GM23248 (cell line): ENCODE results near the gene CTU2. TPM values are rescaled to one million over a fixed set of nuclear protein-coding genes. Genes with fewer than 3 reads are reported as not detected.

Experiments
- DNase-seq: peaks from one replicate; pipeline ENCODE4 v3.0.0-alpha.2; 2015
- H2AFZ ChIP-seq: fragments of 200-600 bp; sonication (generic); 2 replicates; pipeline ENCODE4 v1.6.1; 2016; ENCODE audit warnings: antibody characterized with exemption
- H3F3A ChIP-seq: fragments of 200-600 bp; sonication (generic); 2 replicates; pipeline ENCODE4 v1.6.1; 2016; ENCODE audit warnings: mild to moderate bottlenecking, antibody characterized with exemption, mixed run types; ENCODE audit not compliant: insufficient read depth
- H3K27ac ChIP-seq: fragments of 200-600 bp; sonication (generic); 2 replicates; pipeline ENCODE4 v1.5.1; 2016; ENCODE audit warnings: mild to moderate bottlenecking
- H3K27me3 ChIP-seq: fragments of 200-600 bp; sonication (generic); replicated peaks from 2 replicates; pipeline ENCODE4 v1.6.1; 2016; ENCODE audit warnings: mild to moderate bottlenecking; ENCODE audit not compliant: insufficient read depth
- H3K36me3 ChIP-seq: fragments of 200-600 bp; sonication (generic); 2 replicates; pipeline ENCODE4 v1.6.1; 2016; ENCODE audit warnings: low read depth, mild to moderate bottlenecking
- H3K4me1 ChIP-seq: fragments of 200-600 bp; sonication (generic); 2 replicates; pipeline ENCODE4 v1.6.1; 2016; ENCODE audit warnings: mild to moderate bottlenecking; ENCODE audit not compliant: insufficient read depth
- H3K4me2 ChIP-seq: fragments of 200-600 bp; sonication (generic); one replicate; pipeline ENCODE4 v1.6.1; 2016; ENCODE audit warnings: mild to moderate bottlenecking; ENCODE audit not compliant: unreplicated experiment
- H3K4me3 ChIP-seq: fragments of 200-600 bp; sonication (generic); 2 replicates; pipeline ENCODE4 v1.5.1; 2016; ENCODE audit warnings: mild to moderate bottlenecking
- H3K79me2 ChIP-seq: fragments of 200-600 bp; sonication (generic); 2 replicates; pipeline ENCODE4 v1.6.1; 2016; ENCODE audit warnings: mild to moderate bottlenecking; ENCODE audit not compliant: insufficient read depth
- H3K9ac ChIP-seq: fragments of 200-600 bp; sonication (generic); 2 replicates; pipeline ENCODE4 v1.6.1; 2016; ENCODE audit warnings: mild to moderate bottlenecking
- H3K9me2 ChIP-seq: fragments of 200-600 bp; sonication (generic); 2 replicates; pipeline ENCODE4 v1.6.1; 2016; ENCODE audit warnings: mixed run types, mild to moderate bottlenecking, moderate library complexity; ENCODE audit not compliant: insufficient read depth
- H3K9me3 ChIP-seq: fragments of 200-600 bp; sonication (generic); one replicate; pipeline ENCODE4 v1.6.1; 2017; ENCODE audit warnings: low read depth
- H4K20me1 ChIP-seq: fragments of 200-600 bp; sonication (generic); 2 replicates; pipeline ENCODE4 v1.6.0; 2016; ENCODE audit not compliant: insufficient read depth
- EZH2 ChIP-seq: fragments of 200-600 bp; sonication (generic); IDR thresholded peaks from 2 replicates; pipeline ENCODE4 v1.6.1; 2018; ENCODE audit warnings: antibody characterized with exemption, mild to moderate bottlenecking; ENCODE audit not compliant: insufficient read depth, poor library complexity, severe bottlenecking
- EZH2phosphoT487 ChIP-seq: fragments of 200-600 bp; sonication (generic); IDR thresholded peaks from 2 replicates; pipeline ENCODE4 v1.6.1; 2018; ENCODE audit warnings: antibody characterized with exemption, moderate library complexity, mild to moderate bottlenecking, low read depth; ENCODE audit not compliant: insufficient read depth
- WGBS, 2 experiments: methylation state at CpG; one replicate each; pipeline ENCODE4 v1.1.6; 2015 to 2017; ENCODE audit warnings: low lambda C conversion rate in 2 of 2, low coverage in 1 of 2; ENCODE audit errors: missing lambda C conversion rate in 2 of 2; 5-methylcytosine and 5-hydroxymethylcytosine counted together
- in situ Hi-C: fragments of 300-500 bp; cut with MboI; formaldehyde crosslinking; loops from 2 replicates; pipeline ENCODE4 v1.15.0; 2020
- polyA plus RNA-seq: library from polyadenylated mRNA; unstranded; fragments of >200 nt; fragmentation: Nextera tagmentation; extraction: Ambion mirVana; gene quantifications from 2 replicates; pipeline ENCODE4 v1.2.1, GENCODE V29; 2016
- total RNA-seq: library from RNA; depleted of rRNA; stranded (reverse); fragments of >200 nt; shearing (Covaris generic); gene quantifications from 2 replicates; pipeline ENCODE4 v1.2.3, GENCODE V29; 2014

Gene CTU2
- total and polyA plus RNA-seq, 2 experiments from 2014 or later, result 16.1 to 20.4 TPM

DNA sequence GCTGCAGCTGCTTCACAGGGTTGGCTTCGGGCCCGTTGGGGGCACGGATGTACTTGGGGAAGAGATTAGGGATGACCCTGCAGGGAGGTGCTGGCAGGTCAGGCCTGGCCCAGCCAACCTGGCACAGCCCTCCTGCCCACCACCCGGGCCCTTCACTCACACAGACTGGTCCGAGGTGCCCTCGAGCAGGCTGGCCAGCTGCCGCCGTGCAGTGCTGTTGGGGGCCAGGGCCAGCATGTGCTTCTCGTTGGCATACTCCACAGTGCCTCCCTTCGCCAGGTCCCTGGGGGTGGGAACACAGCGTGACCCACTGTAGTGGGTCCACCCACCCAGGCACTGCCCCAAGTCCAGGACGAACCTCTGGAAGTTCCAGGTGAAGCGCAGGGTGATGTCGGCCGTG lies 9.9 kb downstream of the CTU2 start:
- Histone ChIP-seq H3K4me1 (no peaks in the 10 kb centered on the region), H3K4me3 (no peak overlapping the region), H3F3A (peaks cover 15% of the 10 kb centered on the region), H3K36me3 (peaks cover 14% of the 10 kb centered on the region; the same call in 1 of the 2 replicates), H3K9me2 (no peaks in the 10 kb centered on the region), H3K9me3 (no peaks in the 10 kb centered on the region), H3K79me2 (peaks cover 10% of the 10 kb centered on the region; the same call in 1 of the 2 replicates), H3K27ac (no peak overlapping the region), H3K27me3 (no peaks in the 10 kb centered on the region), H3K4me2 (no peak overlapping the region), H4K20me1 (no peaks in the 10 kb centered on the region), H3K9ac (no peak overlapping the region), H2AFZ (no peak overlapping the region)
- no peak for TF ChIP-seq EZH2
- TF ChIP-seq EZH2phosphoT487, result no peak
- in situ Hi-C loops, result no loop called here
- WGBS, 2 experiments, result 86 to 88% methylated on average over 10 to 13 of the region's 15 CpGs
- no peak for DNase-seq

DNA sequence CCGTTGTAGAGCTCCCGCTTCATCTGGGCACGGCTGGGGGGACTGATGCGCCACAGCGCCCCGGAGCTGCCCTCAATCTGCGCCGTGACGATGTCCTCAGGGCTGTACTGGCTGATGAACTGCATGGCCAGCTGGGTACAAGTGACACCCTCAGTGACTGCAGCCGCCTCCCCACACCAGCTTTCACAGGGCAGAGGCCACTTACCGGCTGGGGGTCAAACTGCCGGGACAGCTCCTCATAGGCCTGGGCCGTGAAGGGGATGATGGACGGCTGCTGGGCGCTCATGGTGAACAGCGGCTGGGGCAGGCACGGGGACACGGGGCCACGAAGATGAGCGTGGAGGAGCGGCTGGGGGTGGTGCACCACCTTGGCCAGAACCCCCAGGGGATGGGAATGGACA lies 10.3 kb downstream of the CTU2 start:
- H3K79me2 ChIP-seq, result peaks cover 6% of the 10 kb centered on the region; the same call in 1 of the 2 replicates
- H3F3A ChIP-seq, result peaks cover 15% of the 10 kb centered on the region
- 96 to 97% methylated on average over 20 to 21 of the region's 21 CpGs for WGBS, 2 experiments
- no peak for TF ChIP-seq EZH2
- TF ChIP-seq EZH2phosphoT487, result no peak
- peaks cover 14% of the 10 kb centered on the region; the same call in 1 of the 2 replicates for H3K36me3 ChIP-seq
- no peaks in the 10 kb centered on the region for H3K27me3 ChIP-seq
- no peaks in the 10 kb centered on the region for H4K20me1 ChIP-seq
- H3K4me2 ChIP-seq, result no peak overlapping the region
- H3K27ac ChIP-seq, result no peak overlapping the region
- H3K9me2 ChIP-seq, result no peaks in the 10 kb centered on the region
- no peaks in the 10 kb centered on the region for H3K4me1 ChIP-seq
- DNase-seq, result no peak
- H3K4me3 ChIP-seq, result no peak overlapping the region
- H3K9me3 ChIP-seq, result no peaks in the 10 kb centered on the region
- no peak overlapping the region for H3K9ac ChIP-seq
- in situ Hi-C loops, result no loop called here
- no peak overlapping the region for H2AFZ ChIP-seq

DNA sequence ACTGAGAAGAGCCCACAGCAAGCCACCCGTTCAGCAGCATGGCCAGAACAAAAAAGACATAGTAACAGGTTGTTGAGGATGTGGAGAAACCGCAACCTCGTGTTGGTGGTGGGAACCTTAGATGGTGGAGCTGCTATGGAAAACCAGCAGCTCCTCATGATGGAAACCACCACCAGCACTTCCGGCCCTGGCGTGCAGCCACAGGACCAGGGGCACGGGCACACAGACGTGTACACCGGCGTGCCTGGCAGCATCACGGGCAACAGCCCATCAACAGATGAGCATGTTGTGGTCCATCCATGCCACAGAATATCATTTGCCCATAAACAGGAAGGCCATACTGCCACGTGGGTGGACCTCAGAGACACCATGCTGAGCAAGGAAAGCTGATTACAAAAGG lies 11.9 kb downstream of the CTU2 start:
- Histone ChIP-seq H3K4me3 (no peak overlapping the region), H3K27ac (no peak overlapping the region), H3K9me2 (no peaks in the 10 kb centered on the region), H3F3A (peaks cover 15% of the 10 kb centered on the region), H3K4me2 (no peak overlapping the region), H2AFZ (no peak overlapping the region), H3K36me3 (peaks cover 14% of the 10 kb centered on the region; the same call in 1 of the 2 replicates), H3K4me1 (no peaks in the 10 kb centered on the region), H3K79me2 (0 out of 2 replicates have a peak, but pooled peaks cover 5% of the 10 kb centered on the region), H4K20me1 (no peaks in the 10 kb centered on the region), H3K27me3 (no peaks in the 10 kb centered on the region), H3K9me3 (no peaks in the 10 kb centered on the region), H3K9ac (no peak overlapping the region)
- 96 to 98% methylated on average over 11 of the region's 11 CpGs for WGBS, 2 experiments
- TF ChIP-seq EZH2phosphoT487 (no peak), EZH2 (no peak)
- in situ Hi-C loops, result no loop called here
- no peak for DNase-seq

DNA sequence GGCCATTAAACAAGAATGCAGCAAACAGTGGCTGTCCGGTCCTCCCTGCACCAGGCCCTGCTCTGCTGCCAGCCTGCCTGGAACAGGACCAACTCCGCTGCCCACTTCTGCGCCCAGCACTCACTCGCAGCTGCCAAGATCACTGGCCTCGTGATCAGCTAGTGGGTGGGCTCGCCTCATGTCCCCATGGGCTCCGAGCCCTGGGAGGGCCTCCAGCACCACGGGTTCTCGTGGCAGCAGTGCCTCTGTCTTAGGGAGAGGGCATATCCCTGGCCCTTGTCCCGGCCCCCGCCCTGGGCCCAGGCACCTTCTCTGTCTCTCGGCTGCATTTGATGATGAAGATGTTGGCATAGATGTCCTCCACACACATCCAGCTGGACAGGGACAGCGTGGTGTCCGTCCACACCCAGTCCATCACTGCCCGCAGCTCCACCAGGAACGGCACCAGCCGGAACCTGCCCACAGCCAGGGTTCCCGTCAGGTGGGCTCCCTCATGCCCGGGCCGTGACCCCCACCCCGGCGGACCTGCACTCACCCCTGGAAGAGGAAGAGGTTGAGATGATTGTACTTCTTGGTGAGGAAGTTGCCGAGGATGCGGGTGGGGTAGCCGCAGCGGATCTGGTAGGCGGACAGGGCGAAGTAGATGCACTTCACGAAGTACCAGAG lies 13.1 kb downstream of the CTU2 start:
- TF ChIP-seq EZH2phosphoT487, result no peak
- 0 out of 2 replicates have a peak, but pooled peaks cover 9% of the 10 kb centered on the region for H3K79me2 ChIP-seq
- H3K4me2 ChIP-seq, result no peak overlapping the region
- no peak overlapping the region for H3K9ac ChIP-seq
- H3K27ac ChIP-seq, result no peak overlapping the region
- H3K36me3 ChIP-seq, result peaks cover 14% of the 10 kb centered on the region; the same call in 1 of the 2 replicates
- H3K4me1 ChIP-seq, result no peaks in the 10 kb centered on the region
- H2AFZ ChIP-seq, result no peak overlapping the region
- H3K4me3 ChIP-seq, result no peak overlapping the region
- DNase-seq, result no peak
- peaks cover 15% of the 10 kb centered on the region for H3F3A ChIP-seq
- in situ Hi-C loops, result no loop called here
- no peaks in the 10 kb centered on the region for H3K27me3 ChIP-seq
- WGBS, 2 experiments, result 91 to 92% methylated on average over 28 to 29 of the region's 29 CpGs
- no peaks in the 10 kb centered on the region for H3K9me2 ChIP-seq
- H3K9me3 ChIP-seq, result no peaks in the 10 kb centered on the region
- H4K20me1 ChIP-seq, result no peaks in the 10 kb centered on the region

DNA sequence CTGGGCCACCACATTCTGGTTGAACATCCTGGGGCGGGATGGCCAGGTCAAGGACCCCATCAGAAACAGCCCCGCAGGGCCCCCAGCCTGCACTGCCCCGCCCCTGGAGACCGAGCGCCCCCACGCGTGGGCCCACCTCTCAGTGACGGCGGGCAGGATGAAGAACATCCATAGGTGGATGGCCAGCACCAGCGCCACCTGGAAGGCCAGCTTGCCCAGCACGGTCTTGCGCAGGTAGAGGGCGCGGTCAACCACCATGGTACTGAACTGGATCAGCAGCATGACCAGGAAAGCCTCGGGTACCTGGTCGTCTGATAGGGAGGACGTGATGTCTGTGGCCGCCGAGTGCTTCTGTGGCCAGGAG lies 13.6 kb downstream of the CTU2 start:
- H3K36me3 ChIP-seq, result peaks cover 14% of the 10 kb centered on the region; the same call in 1 of the 2 replicates
- H3K9ac ChIP-seq, result no peak overlapping the region
- no peaks in the 10 kb centered on the region for H3K9me2 ChIP-seq
- H2AFZ ChIP-seq, result no peak overlapping the region
- H3F3A ChIP-seq, result peaks cover 15% of the 10 kb centered on the region
- H4K20me1 ChIP-seq, result no peaks in the 10 kb centered on the region
- TF ChIP-seq EZH2phosphoT487 (no peak), EZH2 (no peak)
- no peak for DNase-seq
- H3K9me3 ChIP-seq, result no peaks in the 10 kb centered on the region
- H3K4me3 ChIP-seq, result no peak overlapping the region
- H3K79me2 ChIP-seq, result 0 out of 2 replicates have a peak, but pooled peaks cover 9% of the 10 kb centered on the region
- no peaks in the 10 kb centered on the region for H3K27me3 ChIP-seq
- no peak overlapping the region for H3K4me2 ChIP-seq
- 95 to 100% methylated on average over 18 to 19 of the region's 19 CpGs for WGBS, 2 experiments
- in situ Hi-C loops, result no loop called here
- no peaks in the 10 kb centered on the region for H3K4me1 ChIP-seq
- H3K27ac ChIP-seq, result no peak overlapping the region
